Measurements from ENCODE around the gene PWWP2A. TPM values are rescaled to one million over a fixed set of nuclear protein-coding genes. Genes with fewer than 3 reads are reported as not detected.

PWWP2A gene
- total RNA-seq, 1 donor from 2014 or later = 19.6 TPM

DNA sequence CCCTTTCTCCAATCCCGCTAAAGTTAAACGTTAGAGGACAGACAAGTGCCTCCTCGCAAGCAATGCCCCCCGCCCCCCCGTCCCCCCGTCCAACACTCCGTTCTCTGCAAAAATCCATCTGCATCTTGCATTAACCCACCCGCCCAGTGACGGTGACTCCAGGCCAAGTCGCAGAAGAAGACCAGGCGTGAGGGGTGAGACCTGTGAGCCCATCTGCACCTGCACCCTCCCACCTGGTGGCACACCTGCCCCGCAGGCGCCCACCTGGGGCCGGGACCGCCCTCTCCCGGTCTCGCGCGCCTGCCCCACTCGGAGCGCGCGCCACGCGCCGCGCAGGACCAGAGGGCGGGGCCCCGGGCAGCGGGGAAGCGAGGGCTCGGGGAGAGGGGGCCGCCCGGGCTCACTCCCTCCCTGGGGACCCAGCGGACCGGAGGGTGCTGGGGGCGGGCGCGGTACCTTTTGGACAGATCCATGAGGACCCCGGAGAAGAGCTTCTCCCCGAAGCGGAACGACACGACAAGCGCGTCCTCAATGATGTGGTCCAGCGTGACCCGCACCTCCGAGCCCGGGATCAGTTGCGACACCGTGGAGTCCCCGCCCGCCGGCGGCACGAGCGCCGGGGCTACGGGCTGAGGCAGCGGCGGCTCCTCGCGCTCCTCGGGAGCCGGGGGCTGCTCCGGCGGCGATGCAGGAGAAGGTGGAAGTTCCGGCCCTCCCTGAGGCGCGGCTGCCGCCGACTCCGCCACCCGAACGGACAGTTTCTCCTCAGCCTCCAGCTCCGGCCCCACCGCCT is 705 bp downstream of the PWWP2A start:
- no peaks in the 10 kb centered on the region for H3K4me1 Mint-ChIP-seq (ENCODE audit: low read depth, unreplicated experiment)
- peaks cover 3% of the 10 kb centered on the region for H3K36me3 Mint-ChIP-seq (ENCODE audit: low read depth, unreplicated experiment)
- Histone ChIP-seq H3K4me3 (ENCODE audit: insufficient read depth, low read depth, low read length) (peak overlapping the region; percentile 78), H3K4me1 (ENCODE audit: insufficient read depth, low read length) (no peaks in the 10 kb centered on the region), H3K4me2 (ENCODE audit: low read length) (peak overlapping the region; percentile 85), H3K9ac (ENCODE audit: low read length) (peak overlapping the region; percentile 89), H3K36me3 (ENCODE audit: insufficient read depth, low read length) (peaks cover 4% of the 10 kb centered on the region), H3K27me3 (ENCODE audit: insufficient read depth, low read length) (peaks cover 5% of the 10 kb centered on the region), H2AFZ (ENCODE audit: low read depth, low read length) (peak overlapping the region; percentile 78), H3K9me3 (ENCODE audit: insufficient read depth, low read depth, low read length) (no peaks in the 10 kb centered on the region), H3K27ac (ENCODE audit: low read depth, low read length) (peak overlapping the region; percentile 80), H4K20me1 (ENCODE audit: insufficient read depth, low read length) (peaks cover 13% of the 10 kb centered on the region), H3K79me2 (ENCODE audit: insufficient read depth, low read length) (peaks cover 40% of the 10 kb centered on the region)
- no peak overlapping the region for H3K27ac Mint-ChIP-seq (ENCODE audit: unreplicated experiment)
- H3K4me3 Mint-ChIP-seq (ENCODE audit: unreplicated experiment) = peak overlapping the region; percentile 88
- FAIRE-seq (no peak), DNase-seq (ENCODE audit: low read depth) (no peak)
- H3K27me3 Mint-ChIP-seq (ENCODE audit: low read depth, unreplicated experiment) = no peaks in the 10 kb centered on the region
- TF ChIP-seq, protein P1, sequence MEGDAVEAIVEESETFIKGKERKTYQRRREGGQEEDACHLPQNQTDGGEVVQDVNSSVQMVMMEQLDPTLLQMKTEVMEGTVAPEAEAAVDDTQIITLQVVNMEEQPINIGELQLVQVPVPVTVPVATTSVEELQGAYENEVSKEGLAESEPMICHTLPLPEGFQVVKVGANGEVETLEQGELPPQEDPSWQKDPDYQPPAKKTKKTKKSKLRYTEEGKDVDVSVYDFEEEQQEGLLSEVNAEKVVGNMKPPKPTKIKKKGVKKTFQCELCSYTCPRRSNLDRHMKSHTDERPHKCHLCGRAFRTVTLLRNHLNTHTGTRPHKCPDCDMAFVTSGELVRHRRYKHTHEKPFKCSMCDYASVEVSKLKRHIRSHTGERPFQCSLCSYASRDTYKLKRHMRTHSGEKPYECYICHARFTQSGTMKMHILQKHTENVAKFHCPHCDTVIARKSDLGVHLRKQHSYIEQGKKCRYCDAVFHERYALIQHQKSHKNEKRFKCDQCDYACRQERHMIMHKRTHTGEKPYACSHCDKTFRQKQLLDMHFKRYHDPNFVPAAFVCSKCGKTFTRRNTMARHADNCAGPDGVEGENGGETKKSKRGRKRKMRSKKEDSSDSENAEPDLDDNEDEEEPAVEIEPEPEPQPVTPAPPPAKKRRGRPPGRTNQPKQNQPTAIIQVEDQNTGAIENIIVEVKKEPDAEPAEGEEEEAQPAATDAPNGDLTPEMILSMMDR (IDR thresholded peaks at IDR 0.05; ENCODE audit: insufficient read depth, low read depth, low read length) = no peak
- no peak for TF ChIP-seq EZH2 (IDR thresholded peaks at IDR 0.05; ENCODE audit: insufficient read depth, low read length)
- H3K9me3 Mint-ChIP-seq (ENCODE audit: unreplicated experiment) = no peaks in the 10 kb centered on the region

DNA sequence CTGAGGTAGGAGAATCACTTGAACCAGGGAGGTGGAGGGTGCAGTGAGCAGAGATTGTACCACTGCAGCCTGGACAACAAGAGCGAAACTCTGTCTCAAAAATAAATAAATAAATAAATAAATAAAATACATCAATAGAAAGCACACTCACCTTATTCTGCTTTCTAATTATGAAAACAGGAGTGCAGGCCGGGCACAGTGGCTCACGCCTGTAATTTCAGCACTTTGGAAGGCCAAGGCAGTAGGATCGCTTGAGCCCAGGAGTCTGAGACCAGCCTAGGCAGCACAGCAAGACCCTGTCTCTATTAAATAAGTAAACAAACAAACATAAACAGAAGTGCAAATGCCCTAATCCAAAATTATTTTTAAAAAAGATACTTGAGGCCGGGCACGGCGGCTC is 2.3 kb downstream of the PWWP2A start:
- H3K27ac ChIP-seq (ENCODE audit: low read depth, low read length) = no peak overlapping the region
- Mint-ChIP-seq H3K4me3 (ENCODE audit: unreplicated experiment) (no peak overlapping the region), H3K36me3 (ENCODE audit: low read depth, unreplicated experiment) (peaks cover 8% of the 10 kb centered on the region), H3K27ac (ENCODE audit: unreplicated experiment) (no peak overlapping the region), H3K4me1 (ENCODE audit: low read depth, unreplicated experiment) (peaks cover 3% of the 10 kb centered on the region), H3K9me3 (ENCODE audit: unreplicated experiment) (no peaks in the 10 kb centered on the region), H3K27me3 (ENCODE audit: low read depth, unreplicated experiment) (no peaks in the 10 kb centered on the region)
- TF ChIP-seq EZH2 (IDR thresholded peaks at IDR 0.05; ENCODE audit: insufficient read depth, low read length) = no peak
- TF ChIP-seq, protein P1 (IDR thresholded peaks at IDR 0.05; ENCODE audit: insufficient read depth, low read depth, low read length) = no peak
- peaks cover 17% of the 10 kb centered on the region for H4K20me1 ChIP-seq (ENCODE audit: insufficient read depth, low read length)
- H3K4me1 ChIP-seq (ENCODE audit: insufficient read depth, low read length) = no peaks in the 10 kb centered on the region
- FAIRE-seq (no peak), DNase-seq (ENCODE audit: low read depth) (no peak)
- no peaks in the 10 kb centered on the region for H3K9me3 ChIP-seq (ENCODE audit: insufficient read depth, low read depth, low read length)
- peaks cover 15% of the 10 kb centered on the region for H3K36me3 ChIP-seq (ENCODE audit: insufficient read depth, low read length)
- H3K9ac ChIP-seq (ENCODE audit: low read length) = no peak overlapping the region
- H3K27me3 ChIP-seq (ENCODE audit: insufficient read depth, low read length) = no peaks in the 10 kb centered on the region
- peaks cover 55% of the 10 kb centered on the region for H3K79me2 ChIP-seq (ENCODE audit: insufficient read depth, low read length)
- H3K4me2 ChIP-seq (ENCODE audit: low read length) = no peak overlapping the region
- no peak overlapping the region for H3K4me3 ChIP-seq (ENCODE audit: insufficient read depth, low read depth, low read length)
- no peak overlapping the region for H2AFZ ChIP-seq (ENCODE audit: low read depth, low read length)

DNA sequence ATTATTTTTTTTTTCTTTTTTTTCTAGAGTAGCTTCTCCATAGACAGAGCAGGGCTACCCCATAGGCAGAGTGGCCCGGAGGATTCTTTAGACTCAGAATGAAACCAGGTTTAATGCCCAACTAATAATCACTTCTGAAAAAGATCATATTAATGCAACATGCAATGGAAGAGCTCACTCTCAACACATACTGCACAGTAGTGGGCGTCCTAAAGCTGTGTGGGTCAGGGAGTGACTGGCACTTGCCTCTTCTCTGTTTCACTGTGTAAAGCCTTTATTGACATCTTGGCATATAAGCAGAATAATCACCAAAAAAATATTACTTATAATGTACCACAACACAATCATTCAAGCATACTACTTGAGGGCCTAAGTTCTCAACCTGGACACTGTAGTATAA is 11.1 kb downstream of the PWWP2A start:
- peaks cover 88% of the 10 kb centered on the region for H3K79me2 ChIP-seq (ENCODE audit: insufficient read depth, low read length)

More for the DNA sequence above, 11.1 kb downstream of the PWWP2A start:
- TF ChIP-seq, protein P1 (IDR thresholded peaks at IDR 0.05; ENCODE audit: insufficient read depth, low read depth, low read length) = no peak
- no peak for TF ChIP-seq EZH2 (IDR thresholded peaks at IDR 0.05; ENCODE audit: insufficient read depth, low read length)
- Histone ChIP-seq H2AFZ (ENCODE audit: low read depth, low read length) (no peak overlapping the region), H3K27me3 (ENCODE audit: insufficient read depth, low read length) (no peaks in the 10 kb centered on the region), H3K36me3 (ENCODE audit: insufficient read depth, low read length) (peaks cover 18% of the 10 kb centered on the region), H3K27ac (ENCODE audit: low read depth, low read length) (no peak overlapping the region), H4K20me1 (ENCODE audit: insufficient read depth, low read length) (peaks cover 38% of the 10 kb centered on the region), H3K4me3 (ENCODE audit: insufficient read depth, low read depth, low read length) (no peak overlapping the region), H3K9me3 (ENCODE audit: insufficient read depth, low read depth, low read length) (no peaks in the 10 kb centered on the region), H3K4me2 (ENCODE audit: low read length) (no peak overlapping the region), H3K4me1 (ENCODE audit: insufficient read depth, low read length) (no peaks in the 10 kb centered on the region), H3K9ac (ENCODE audit: low read length) (no peak overlapping the region)
- no peak overlapping the region for H3K4me3 Mint-ChIP-seq (ENCODE audit: unreplicated experiment)
- peaks cover 3% of the 10 kb centered on the region for H3K4me1 Mint-ChIP-seq (ENCODE audit: low read depth, unreplicated experiment)
- no peaks in the 10 kb centered on the region for H3K9me3 Mint-ChIP-seq (ENCODE audit: unreplicated experiment)
- FAIRE-seq (no peak), DNase-seq (ENCODE audit: low read depth) (no peak)
- no peaks in the 10 kb centered on the region for H3K27me3 Mint-ChIP-seq (ENCODE audit: low read depth, unreplicated experiment)
- H3K27ac Mint-ChIP-seq (ENCODE audit: unreplicated experiment) = no peak overlapping the region
- peaks cover 7% of the 10 kb centered on the region for H3K36me3 Mint-ChIP-seq (ENCODE audit: low read depth, unreplicated experiment)

Data from astrocyte (in vitro differentiated cells and primary cell).